LNCAP (cell line): ENCODE data around the gene PCSK4.

Source experiments
- TF ChIP-seq, protein P1 (sequence below): fragments of 450-650 bp; IDR thresholded peaks from 2 replicates; pipeline ENCODE4 v1.5.1; 2017; ENCODE audit warnings: mild to moderate bottlenecking

Gene PCSK4

DNA sequence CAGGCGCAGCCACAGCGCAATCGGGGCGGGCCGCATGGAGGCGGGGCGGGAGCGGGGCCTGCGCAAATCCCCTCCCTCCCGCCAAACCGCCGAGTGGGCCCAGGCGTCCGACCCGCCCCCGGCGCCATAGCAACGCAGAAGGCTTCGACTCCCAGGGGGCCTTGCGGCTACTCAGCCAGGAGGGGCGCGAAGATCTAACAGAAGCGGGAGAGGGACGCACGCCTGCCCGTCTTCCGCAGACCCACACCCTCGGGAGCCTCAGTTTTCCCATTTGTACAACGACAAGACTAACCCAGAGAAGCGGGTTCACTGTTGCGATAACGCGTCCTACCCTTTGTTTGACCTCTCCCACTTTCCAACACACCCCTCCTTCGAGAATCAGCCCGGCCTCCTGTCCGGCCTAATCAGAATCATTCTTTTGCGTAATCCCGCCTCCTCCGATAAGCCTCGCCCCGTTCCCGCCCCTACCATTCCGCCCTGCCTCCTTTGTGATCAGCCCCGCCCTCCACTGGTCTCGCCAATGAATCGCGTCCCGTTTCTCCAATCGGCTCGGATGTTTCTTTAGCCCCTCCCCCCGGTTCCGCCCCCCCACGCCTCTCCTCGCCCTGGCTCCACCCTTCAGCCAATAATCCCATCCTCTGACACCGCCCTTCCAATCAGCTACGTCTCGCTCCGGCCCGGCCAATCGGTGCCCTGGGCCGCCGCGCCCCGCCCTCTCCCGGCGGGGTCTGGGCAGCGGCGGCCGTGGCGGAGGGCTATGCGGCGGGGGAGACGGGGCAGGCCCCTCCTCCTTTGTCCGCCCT lies at the start of gene PCSK4:
Gene PCSK4 (minus strand): TSS at position 40 of the 803 bp plus-strand sequence. CDS start 4 bp downstream, at position 36.
- TF ChIP-seq, protein P1, sequence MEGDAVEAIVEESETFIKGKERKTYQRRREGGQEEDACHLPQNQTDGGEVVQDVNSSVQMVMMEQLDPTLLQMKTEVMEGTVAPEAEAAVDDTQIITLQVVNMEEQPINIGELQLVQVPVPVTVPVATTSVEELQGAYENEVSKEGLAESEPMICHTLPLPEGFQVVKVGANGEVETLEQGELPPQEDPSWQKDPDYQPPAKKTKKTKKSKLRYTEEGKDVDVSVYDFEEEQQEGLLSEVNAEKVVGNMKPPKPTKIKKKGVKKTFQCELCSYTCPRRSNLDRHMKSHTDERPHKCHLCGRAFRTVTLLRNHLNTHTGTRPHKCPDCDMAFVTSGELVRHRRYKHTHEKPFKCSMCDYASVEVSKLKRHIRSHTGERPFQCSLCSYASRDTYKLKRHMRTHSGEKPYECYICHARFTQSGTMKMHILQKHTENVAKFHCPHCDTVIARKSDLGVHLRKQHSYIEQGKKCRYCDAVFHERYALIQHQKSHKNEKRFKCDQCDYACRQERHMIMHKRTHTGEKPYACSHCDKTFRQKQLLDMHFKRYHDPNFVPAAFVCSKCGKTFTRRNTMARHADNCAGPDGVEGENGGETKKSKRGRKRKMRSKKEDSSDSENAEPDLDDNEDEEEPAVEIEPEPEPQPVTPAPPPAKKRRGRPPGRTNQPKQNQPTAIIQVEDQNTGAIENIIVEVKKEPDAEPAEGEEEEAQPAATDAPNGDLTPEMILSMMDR: no peak

DNA sequence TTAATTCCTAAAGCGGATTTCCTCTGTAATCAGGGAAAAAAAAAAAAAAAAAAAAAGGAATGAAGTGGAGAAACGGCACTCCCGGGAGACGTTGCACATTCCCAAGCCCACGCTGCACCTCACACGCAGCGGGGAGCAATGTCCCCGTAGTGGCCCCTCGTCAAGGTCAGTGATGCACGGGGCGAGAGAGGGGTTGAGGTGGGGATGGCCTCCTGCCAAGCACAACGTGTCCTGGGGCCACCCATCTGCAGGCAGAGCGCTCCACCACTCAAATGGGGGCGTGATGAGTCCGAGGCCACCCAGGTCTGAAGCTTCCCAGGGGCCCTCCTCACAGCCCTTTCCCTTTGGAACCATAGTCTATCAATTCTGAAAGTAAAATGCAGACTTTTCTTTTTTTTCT lies 48.8 kb upstream of the PCSK4 start:
- TF ChIP-seq, protein P1: no peak

DNA sequence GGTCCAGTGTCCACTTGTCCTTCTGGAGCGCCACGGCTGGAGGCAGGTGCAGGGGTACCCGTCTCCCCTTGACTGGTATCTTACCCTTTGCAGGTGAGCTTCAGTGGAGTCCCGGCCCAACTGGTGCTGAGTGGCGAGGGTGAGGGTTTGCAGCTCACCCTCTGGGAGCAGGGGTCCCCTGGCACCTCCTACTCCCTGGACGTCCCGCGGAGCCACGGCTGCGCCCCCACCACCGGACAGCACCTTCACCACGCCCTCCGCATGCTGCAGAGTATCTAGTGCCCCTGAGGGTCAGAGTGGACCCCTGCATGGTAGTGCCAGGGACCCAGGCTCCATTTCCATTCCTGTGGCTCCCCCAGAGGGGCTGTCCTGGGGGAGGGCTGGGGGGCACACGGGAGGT lies 44.8 kb upstream of the PCSK4 start:
- TF ChIP-seq, protein P1: no peak

DNA sequence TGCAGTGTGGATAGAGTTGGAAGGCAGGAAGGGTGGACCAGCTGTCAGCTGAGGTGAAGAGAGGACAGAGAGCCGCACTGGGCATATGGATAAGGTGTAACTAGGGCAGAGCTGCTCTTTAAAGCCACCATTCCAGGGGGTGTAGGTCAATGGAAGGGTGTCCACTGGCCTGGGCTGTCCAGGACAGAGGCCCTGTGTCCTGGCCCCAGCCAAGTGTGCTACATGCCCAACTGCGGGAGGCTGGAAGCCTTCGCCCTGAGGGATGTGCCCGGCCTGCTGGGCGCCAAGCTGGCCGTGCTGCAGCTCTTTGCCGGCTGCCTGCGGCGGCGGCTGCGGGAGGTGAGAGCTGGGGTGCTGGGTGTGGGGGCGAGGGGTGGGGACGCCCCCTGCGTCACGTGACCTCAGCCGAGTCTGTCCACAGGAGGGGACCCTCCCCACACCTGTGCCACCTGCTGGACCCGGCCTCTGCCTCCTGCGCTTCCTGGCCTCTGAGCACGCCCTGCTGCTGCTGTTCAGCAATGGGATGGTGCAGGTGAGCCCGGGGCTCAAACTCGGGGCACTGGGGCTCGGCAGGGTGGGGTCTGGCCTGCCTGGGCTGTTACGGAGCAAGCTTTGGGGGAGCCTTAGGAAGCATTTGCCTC lies 43.5 kb upstream of the PCSK4 start:
- TF ChIP-seq, protein P1: no peak

DNA sequence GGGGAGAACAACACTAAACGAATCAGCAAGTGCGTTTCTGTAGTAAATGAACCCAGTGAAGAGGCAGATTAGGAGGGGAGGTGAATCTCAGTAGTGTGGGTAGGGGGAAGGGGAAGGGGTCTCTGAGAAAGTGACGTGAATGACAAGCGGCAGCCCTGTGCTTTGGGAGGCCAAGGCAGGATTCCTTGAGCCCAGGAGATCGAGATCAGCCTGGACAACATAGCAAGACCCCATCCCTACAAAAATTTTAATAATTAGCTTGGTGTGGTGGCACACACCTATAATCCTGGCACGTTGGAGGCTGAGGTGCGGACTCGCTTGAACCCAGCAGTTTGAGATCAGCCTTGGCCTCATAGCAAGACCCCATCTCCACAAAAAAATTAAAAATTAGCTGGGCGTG lies 41.9 kb upstream of the PCSK4 start:
- TF ChIP-seq, protein P1: no peak

DNA sequence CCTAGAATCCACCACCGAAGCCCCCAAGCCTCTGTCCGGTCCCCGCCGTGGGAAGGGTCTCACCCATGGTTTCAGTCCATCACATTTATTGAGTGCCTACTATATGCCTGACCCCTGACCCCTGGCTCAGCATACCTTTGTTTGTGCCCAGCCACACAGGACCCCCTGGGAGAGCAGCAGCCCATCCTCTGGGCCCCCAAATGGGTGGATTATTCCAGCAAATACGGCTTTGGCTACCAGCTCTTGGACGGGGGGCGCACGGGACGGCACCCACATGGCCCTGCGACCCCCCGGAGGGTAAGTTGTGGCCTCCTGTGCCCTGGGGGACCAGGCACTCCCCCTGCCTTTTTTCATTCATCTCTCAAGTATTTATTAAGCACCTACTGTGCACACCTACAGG lies 41.4 kb upstream of the PCSK4 start:
- TF ChIP-seq, protein P1: no peak

DNA sequence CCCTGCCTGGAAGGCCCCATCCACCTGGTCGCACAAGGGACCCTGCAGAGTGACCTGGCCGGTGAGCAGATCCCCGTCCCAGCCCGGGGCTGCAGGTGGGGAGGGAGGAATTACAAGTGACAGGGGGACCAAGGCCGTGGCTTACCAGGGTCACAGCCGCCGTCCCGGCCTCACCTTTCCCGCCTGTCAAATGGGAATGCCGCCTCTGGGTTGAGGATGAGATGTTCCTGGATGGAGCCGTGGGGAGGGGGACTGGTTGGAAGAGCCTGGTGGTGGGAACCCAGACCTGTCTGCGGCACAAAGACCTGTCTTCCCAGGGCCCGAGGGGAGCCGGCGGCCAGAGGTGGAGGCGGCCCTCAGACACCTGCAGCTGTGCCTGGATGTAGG lies 39.3 kb upstream of the PCSK4 start:
- TF ChIP-seq, protein P1: no peak
